HepG2 (cell line): ENCODE results near the gene CTNNA2. TPM values are rescaled to one million over a fixed set of nuclear protein-coding genes. Genes with fewer than 3 reads are reported as not detected.

Experiments
- ATF4 ChIP-seq, 2 experiments: fragments of 450-650 bp in 1 of 2; sonication (generic) in 1 of 2; formaldehyde crosslinking; IDR thresholded peaks; 2 replicates each; pipeline versions ENCODE4 v1.5.0 to v1.8.0; 2020 to 2022; ENCODE audit warnings: mild to moderate bottlenecking in 1 of 2, missing genetic modification reagents in 1 of 2
- DMAP1 ChIP-seq: IDR thresholded peaks from 2 replicates; pipeline ENCODE4 v1.6.1; 2016
- NFE2 ChIP-seq: sonication (generic); formaldehyde crosslinking; IDR thresholded peaks from 2 replicates; pipeline ENCODE4 v1.4.0; 2020; ENCODE audit warnings: missing genetic modification reagents
- PHF8 ChIP-seq: sonication (generic); formaldehyde crosslinking; IDR thresholded peaks from 2 replicates; pipeline ENCODE4 v1.5.0; 2020; ENCODE audit warnings: missing genetic modification reagents
- TEAD2 ChIP-seq: sonication (generic); formaldehyde crosslinking; IDR thresholded peaks from 2 replicates; pipeline ENCODE4 v1.9.0; 2021; ENCODE audit warnings: missing genetic modification reagents
- ZIK1 ChIP-seq: sonication (generic); formaldehyde crosslinking; IDR thresholded peaks from 2 replicates; pipeline ENCODE4 v1.5.0; 2020; ENCODE audit warnings: mild to moderate bottlenecking, low read depth, missing genetic modification reagents, borderline replicate concordance
- ZNF256 ChIP-seq: sonication (generic); formaldehyde crosslinking; conservative IDR thresholded peaks from 2 replicates; pipeline ENCODE4 v1.4.0; 2020; ENCODE audit warnings: missing genetic modification reagents
- ZNF646 ChIP-seq: sonication (generic); formaldehyde crosslinking; IDR thresholded peaks from 2 replicates; pipeline ENCODE4 v1.9.0; 2021; ENCODE audit warnings: mild to moderate bottlenecking, missing genetic modification reagents
- ZNF672 ChIP-seq: sonication (generic); formaldehyde crosslinking; IDR thresholded peaks from 2 replicates; pipeline ENCODE4 v1.8.1; 2022; ENCODE audit warnings: missing genetic modification reagents
- ZNF790 ChIP-seq: sonication (generic); formaldehyde crosslinking; IDR thresholded peaks from 2 replicates; pipeline ENCODE4 v1.8.0; 2022; ENCODE audit warnings: missing genetic modification reagents, mild to moderate bottlenecking, borderline replicate concordance
- polyA plus RNA-seq, 8 experiments: library from polyadenylated mRNA; depleted of rRNA in 3 of 8; stranded (reverse) in 7 of 8; unstranded in 1 of 8; fragments of >200 nt; fragmentation: Illumina TruSeq in 4 of 8; extraction: Trizol in 4 of 8; gene quantifications; 2 replicates each; pipeline versions ENCODE4 v1.2.1 to v1.2.3, GENCODE V29; 2011 to 2016; ENCODE audit warnings: low read depth in 4 of 8, missing spikeins in 1 of 8, mixed read lengths in 1 of 8; ENCODE audit not compliant: insufficient read depth in 1 of 8
- total RNA-seq, 5 experiments: library from RNA; depleted of rRNA; stranded (reverse); fragments of >200 nt; fragmentation: Illumina TruSeq; extraction: Trizol; gene quantifications; 2 replicates each; pipeline ENCODE4 v1.2.3, GENCODE V29; 2016; ENCODE audit warnings: low read depth in 1 of 5
- TF ChIP-seq, protein P1 (sequence below): sonication (generic); formaldehyde crosslinking; IDR thresholded peaks from 2 replicates; pipeline ENCODE4 v1.5.0; 2020; ENCODE audit warnings: missing genetic modification reagents

The CTNNA2 gene
- total and polyA plus RNA-seq, 2 of the 13 experiments (the other 11 are each of a cell fraction or from before 2014, with no cell fraction given): not detected

GRCh38 chr2:79660557-79660956 lies 147.7 kb downstream of the CTNNA2 start (continued):
- TF ChIP-seq PHF8 (CRISPR knock-in tag) (no peak), ZNF256 (CRISPR knock-in tag) (no peak), ATF4 (CRISPR knock-in tag; IDR thresholded peaks at IDR 0.05) (no peak), ZNF646 (CRISPR knock-in tag) (no peak), NFE2 (CRISPR knock-in tag) (no peak), DMAP1 (CRISPR knock-in tag) (no peak), ZIK1 (CRISPR knock-in tag) (no peak), ZNF790 (CRISPR knock-in tag) (no peak), ZNF672 (CRISPR knock-in tag) (no peak), TEAD2 (CRISPR knock-in tag) (no peak)
- TF ChIP-seq, protein P1, sequence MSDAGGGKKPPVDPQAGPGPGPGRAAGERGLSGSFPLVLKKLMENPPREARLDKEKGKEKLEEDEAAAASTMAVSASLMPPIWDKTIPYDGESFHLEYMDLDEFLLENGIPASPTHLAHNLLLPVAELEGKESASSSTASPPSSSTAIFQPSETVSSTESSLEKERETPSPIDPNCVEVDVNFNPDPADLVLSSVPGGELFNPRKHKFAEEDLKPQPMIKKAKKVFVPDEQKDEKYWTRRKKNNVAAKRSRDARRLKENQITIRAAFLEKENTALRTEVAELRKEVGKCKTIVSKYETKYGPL (CRISPR knock-in tag): no peak
